CD14-positive monocyte (primary cell): Measurements from ENCODE around the gene ASF1A. TPM values are rescaled to one million over a fixed set of nuclear protein-coding genes. Genes with fewer than 3 reads are reported as not detected.

Experiments used
- DNase-seq, 3 donors: peaks; one replicate each; pipeline ENCODE4 v3.0.0-alpha.2; 2011 to 2022
- H2AFZ ChIP-seq: 2 replicates; pipeline ENCODE4 v1.6.0; 2012; ENCODE audit warnings: mild to moderate bottlenecking, low read depth, low read length, inconsistent platforms; ENCODE audit not compliant: insufficient read depth, poor library complexity, severe bottlenecking
- H3K27ac ChIP-seq, 2 donors: 1 replicate in 1 of 2; 2 replicates in 1 of 2; pipeline ENCODE4 v1.5.1; 2012 to 2013; ENCODE audit warnings: low read length in 2 of 2, control low read depth in 1 of 2, inconsistent platforms in 1 of 2, low read depth in 1 of 2, mild to moderate bottlenecking in 1 of 2
- H3K27me3 ChIP-seq, 2 donors: one replicate each; pipeline versions ENCODE4 v1.6.0 to v1.6.1; 2011 to 2013; ENCODE audit warnings: low read length in 2 of 2; ENCODE audit not compliant: control insufficient read depth in 2 of 2, insufficient read depth in 2 of 2
- H3K36me3 ChIP-seq, 2 donors: replicated peaks in 1 of 2; 1 replicate in 1 of 2; 2 replicates in 1 of 2; pipeline versions ENCODE4 v1.5.1 to v1.6.1; 2012 to 2013; ENCODE audit warnings: low read length in 2 of 2, control low read depth in 1 of 2, inconsistent platforms in 1 of 2, mild to moderate bottlenecking in 1 of 2; ENCODE audit not compliant: insufficient read depth in 2 of 2, control insufficient read depth in 1 of 2
- H3K4me1 ChIP-seq, 2 donors: 1 replicate in 1 of 2; 2 replicates in 1 of 2; pipeline versions ENCODE4 v1.5.1 to v1.6.1; 2012 to 2013; ENCODE audit warnings: low read length in 2 of 2, control low read depth in 1 of 2, inconsistent platforms in 1 of 2, mild to moderate bottlenecking in 1 of 2, moderate library complexity in 1 of 2; ENCODE audit not compliant: insufficient read depth in 2 of 2, control insufficient read depth in 1 of 2
- H3K4me2 ChIP-seq: replicated peaks from 2 replicates; pipeline ENCODE3; 2012; ENCODE audit warnings: low read length, moderate library complexity, mild to moderate bottlenecking; ENCODE audit not compliant: poor library complexity, severe bottlenecking; ENCODE audit errors: extremely low read depth
- H3K4me3 ChIP-seq, 3 experiments: fragments of 200-600 bp in 1 of 3; sonication (generic) in 1 of 3; replicated peaks in 1 of 3; 1 replicate in 2 of 3; 2 replicates in 1 of 3; pipeline ENCODE4 v1.5.1; 2011 to 2013; ENCODE audit warnings: low read length in 3 of 3, mild to moderate bottlenecking in 3 of 3, control low read depth in 2 of 3, low read depth in 2 of 3, inconsistent platforms in 1 of 3, moderate library complexity in 1 of 3
- H3K79me2 ChIP-seq: 2 replicates; pipeline ENCODE4 v1.6.0; 2012; ENCODE audit warnings: mild to moderate bottlenecking, control low read depth, inconsistent platforms, low read length, moderate library complexity; ENCODE audit not compliant: insufficient read depth
- H3K9ac ChIP-seq: 2 replicates; pipeline ENCODE4 v1.6.0; 2017; ENCODE audit warnings: low read length, mild to moderate bottlenecking; ENCODE audit not compliant: insufficient read depth, poor library complexity, severe bottlenecking
- H3K9me3 ChIP-seq, 2 donors: replicated peaks in 1 of 2; 1 replicate in 1 of 2; 2 replicates in 1 of 2; pipeline versions ENCODE4 v1.5.1 to v1.6.1; 2012 to 2013; ENCODE audit warnings: low read length in 2 of 2, control low read depth in 1 of 2; ENCODE audit not compliant: control insufficient read depth in 1 of 2, insufficient read depth in 1 of 2
- H4K20me1 ChIP-seq: 2 replicates; pipeline ENCODE4 v1.6.0; 2012; ENCODE audit warnings: mild to moderate bottlenecking, low read length, control low read depth, moderate library complexity; ENCODE audit not compliant: insufficient read depth
- H3K27ac Mint-ChIP-seq, 7 donors: one replicate each; pipeline ENCODE4 v1.8.0; 2020; ENCODE audit warnings: mild to moderate bottlenecking in 7 of 7, mixed read lengths in 7 of 7, moderate library complexity in 6 of 7, inconsistent platforms in 2 of 7
- H3K27me3 Mint-ChIP-seq, 3 donors: one replicate each; pipeline ENCODE4 v1.8.0; 2021 to 2022; ENCODE audit warnings: low read depth in 3 of 3, mild to moderate bottlenecking in 3 of 3, mixed read lengths in 3 of 3, moderate library complexity in 3 of 3, inconsistent platforms in 1 of 3
- H3K36me3 Mint-ChIP-seq, 2 donors: one replicate each; pipeline ENCODE4 v1.8.0; 2020; ENCODE audit warnings: mixed read lengths in 2 of 2, inconsistent platforms in 1 of 2, mild to moderate bottlenecking in 1 of 2
- H3K4me1 Mint-ChIP-seq: one replicate; pipeline ENCODE4 v1.8.0; 2020; ENCODE audit warnings: mild to moderate bottlenecking, mixed read lengths
- H3K4me3 Mint-ChIP-seq, 2 donors: one replicate each; pipeline ENCODE4 v1.8.0; 2020; ENCODE audit warnings: mild to moderate bottlenecking in 2 of 2, mixed read lengths in 2 of 2, moderate library complexity in 1 of 2
- H3K9me3 Mint-ChIP-seq, 7 donors: one replicate each; pipeline ENCODE4 v1.8.0; 2020 to 2022; ENCODE audit warnings: mixed read lengths in 7 of 7, mild to moderate bottlenecking in 6 of 7, moderate library complexity in 6 of 7, inconsistent platforms in 2 of 7
- whole genome bisulfite sequencing: methylation state at CpG from one replicate; pipeline ENCODE4 v1.1.5; 2013; ENCODE audit warnings: missing lambda C conversion rate; ENCODE audit not compliant: insufficient coverage; 5-methylcytosine and 5-hydroxymethylcytosine counted together
- intact Hi-C, 2 donors: fragments of 100-400 bp; cut with micrococcal nuclease; formaldehyde crosslinking; loops; one replicate each; pipeline versions ENCODE4 v1.15.0 to v1.15.1; 2023
- polyA plus RNA-seq, 3 donors: library from polyadenylated mRNA; depleted of rRNA in 1 of 3; unstranded in 2 of 3; stranded (reverse) in 1 of 3; fragments of 300-500 nt in 2 of 3; fragments of >200 nt in 1 of 3; fragmentation: Illumina TruSeq in 2 of 3; gene quantifications; 1 replicate in 2 of 3; 2 replicates in 1 of 3; pipeline ENCODE4 v1.2.3, GENCODE V29; 2012 to 2021
- TF ChIP-seq, protein P1 (sequence below): fragments of 200-600 bp; IDR thresholded peaks from one replicate; pipeline ENCODE4 v1.8.0; 2022; ENCODE audit warnings: antibody characterized with exemption, mild to moderate bottlenecking

The ASF1A gene
- polyA plus RNA-seq, 3 donors: 3.1 to 14.4 (median 10.5) TPM

DNA sequence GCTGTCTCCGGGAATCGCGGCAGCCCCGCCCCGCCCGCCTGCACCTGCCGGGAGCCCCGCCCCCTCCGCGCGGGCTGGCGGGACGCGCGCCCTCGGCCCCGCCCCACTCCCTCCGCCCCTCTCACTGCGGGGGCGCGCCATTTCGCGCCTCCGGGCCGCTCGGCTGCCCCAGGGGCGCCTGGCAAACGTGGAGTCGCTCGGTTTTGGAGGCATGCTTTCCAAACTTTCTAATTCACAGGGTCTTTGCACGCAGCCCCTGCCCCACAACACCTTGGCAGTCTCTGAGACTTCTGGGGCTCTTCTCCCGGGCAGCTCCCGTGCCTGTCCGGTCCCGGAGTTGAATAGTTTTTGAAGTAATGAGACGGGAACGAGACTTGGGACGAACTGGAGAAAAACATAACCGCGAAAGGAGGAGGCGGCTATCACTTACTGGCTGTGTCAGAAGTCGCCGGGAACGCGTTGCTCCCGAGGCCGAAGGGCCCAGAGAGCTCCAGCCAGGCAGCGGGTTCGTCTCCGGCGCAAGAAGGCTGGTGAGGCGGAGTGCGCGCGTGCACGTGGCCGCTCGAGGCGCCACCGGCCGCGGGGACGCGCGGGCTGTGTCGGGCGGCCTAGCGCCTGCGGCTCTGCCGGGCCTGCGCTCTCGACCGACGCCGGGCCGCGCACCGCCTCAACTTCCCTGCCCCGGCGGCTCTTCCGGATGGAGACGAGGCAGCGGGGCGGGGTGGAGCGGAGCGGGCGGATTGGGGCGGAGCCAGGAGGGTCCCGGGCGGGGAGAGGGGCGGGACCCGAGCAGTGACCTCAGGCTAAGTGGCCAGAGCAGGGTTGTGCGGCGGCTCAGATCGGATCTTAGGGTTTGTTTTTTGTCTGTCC lies 40.7 kb downstream of the ASF1A start, which contains the start of gene MCM9:
TSS of gene MCM9 (minus strand) at position 699 of the 870 bp plus-strand sequence. CDS start 3,436 bp downstream, outside the sequence.
- peaks cover 0 to 4% of the 10 kb centered on the region in 2 donors for H3K9me3 ChIP-seq
- H3K27ac ChIP-seq: peak within 1 kb of the TSS; percentile 93 to 97
- H3K36me3 Mint-ChIP-seq: peaks cover 21 to 29% of the 10 kb centered on the region in 2 donors
- H3K9me3 Mint-ChIP-seq: peaks cover 0 to 13% (median 7%) of the 10 kb centered on the region in 7 donors
- peak within 1 kb of the TSS; percentile 96 to 97 (median 97) for H3K4me3 ChIP-seq
- DNase-seq: peak; percentile 88 to 92 (median 90)
- peaks cover 39% of the 10 kb centered on the region for H3K79me2 ChIP-seq
- H3K4me1 ChIP-seq: peaks cover 5 to 24% of the 10 kb centered on the region in 2 donors
- peaks cover 0 to 2% (median 0%) of the 10 kb centered on the region in 3 donors for H3K27me3 Mint-ChIP-seq
- peak within 1 kb of the TSS; percentile 85 for H3K4me2 ChIP-seq
- H3K9ac ChIP-seq: peak within 1 kb of the TSS; percentile 86
- TF ChIP-seq, protein P1, sequence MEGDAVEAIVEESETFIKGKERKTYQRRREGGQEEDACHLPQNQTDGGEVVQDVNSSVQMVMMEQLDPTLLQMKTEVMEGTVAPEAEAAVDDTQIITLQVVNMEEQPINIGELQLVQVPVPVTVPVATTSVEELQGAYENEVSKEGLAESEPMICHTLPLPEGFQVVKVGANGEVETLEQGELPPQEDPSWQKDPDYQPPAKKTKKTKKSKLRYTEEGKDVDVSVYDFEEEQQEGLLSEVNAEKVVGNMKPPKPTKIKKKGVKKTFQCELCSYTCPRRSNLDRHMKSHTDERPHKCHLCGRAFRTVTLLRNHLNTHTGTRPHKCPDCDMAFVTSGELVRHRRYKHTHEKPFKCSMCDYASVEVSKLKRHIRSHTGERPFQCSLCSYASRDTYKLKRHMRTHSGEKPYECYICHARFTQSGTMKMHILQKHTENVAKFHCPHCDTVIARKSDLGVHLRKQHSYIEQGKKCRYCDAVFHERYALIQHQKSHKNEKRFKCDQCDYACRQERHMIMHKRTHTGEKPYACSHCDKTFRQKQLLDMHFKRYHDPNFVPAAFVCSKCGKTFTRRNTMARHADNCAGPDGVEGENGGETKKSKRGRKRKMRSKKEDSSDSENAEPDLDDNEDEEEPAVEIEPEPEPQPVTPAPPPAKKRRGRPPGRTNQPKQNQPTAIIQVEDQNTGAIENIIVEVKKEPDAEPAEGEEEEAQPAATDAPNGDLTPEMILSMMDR: no peak
- WGBS: under 1% methylated on average over 87 of the region's 95 CpGs
- no peaks in the 10 kb centered on the region for H3K27me3 ChIP-seq
- H3K4me3 Mint-ChIP-seq: peak within 1 kb of the TSS; percentile 88 to 95
- peaks cover 12 to 27% of the 10 kb centered on the region in 2 donors for H3K36me3 ChIP-seq
- peaks cover 9% of the 10 kb centered on the region for H4K20me1 ChIP-seq
- H3K27ac Mint-ChIP-seq: peak within 1 kb of the TSS; percentile 89 to 95 (median 93)
- peak within 1 kb of the TSS; percentile 98 for H2AFZ ChIP-seq
- intact Hi-C loops: loop anchor here (2.0 to 5.0 kb wide), 2 partner anchors 40 to 42 kb away; partner anchors contain the start of gene ASF1A (in 2 of the 2)
- H3K4me1 Mint-ChIP-seq: peaks cover 29% of the 10 kb centered on the region

DNA sequence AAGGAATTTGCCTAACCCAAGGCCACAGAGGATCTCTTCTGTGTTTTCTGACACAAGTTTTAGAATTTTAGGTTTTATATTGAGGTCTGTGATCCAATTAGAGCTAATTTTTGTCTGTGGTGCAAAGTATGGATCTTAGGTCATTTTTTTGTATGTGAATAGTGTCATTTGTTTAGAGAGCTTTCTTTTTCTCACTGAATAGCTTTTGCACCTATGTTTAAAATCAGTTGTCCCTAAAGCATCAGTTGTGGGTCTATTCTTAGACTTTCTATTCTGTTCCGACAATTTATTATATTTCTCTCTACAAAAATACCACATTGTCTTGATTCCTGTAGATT lies 41.3 kb downstream of the ASF1A start:
- H3K27ac Mint-ChIP-seq: peak overlapping the region; percentile 80 to 90 (median 89)
- peak overlapping the region; percentile 88 to 92 for H3K4me3 Mint-ChIP-seq
- peaks cover 0 to 2% (median 0%) of the 10 kb centered on the region in 3 donors for H3K27me3 Mint-ChIP-seq
- H3K36me3 ChIP-seq: peaks cover 12 to 26% of the 10 kb centered on the region in 2 donors
- H3K79me2 ChIP-seq: peaks cover 39% of the 10 kb centered on the region
- H3K4me3 ChIP-seq: peak overlapping the region; percentile 62 to 97 (median 97)
- H3K9me3 Mint-ChIP-seq: peaks cover 0 to 14% (median 8%) of the 10 kb centered on the region in 7 donors
- no peaks in the 10 kb centered on the region for H3K27me3 ChIP-seq
- H4K20me1 ChIP-seq: peaks cover 9% of the 10 kb centered on the region
- H3K9ac ChIP-seq: peak overlapping the region; percentile 86
- peaks cover 18 to 28% of the 10 kb centered on the region in 2 donors for H3K36me3 Mint-ChIP-seq
- peaks cover 0 to 4% of the 10 kb centered on the region in 2 donors for H3K9me3 ChIP-seq
- H3K4me1 Mint-ChIP-seq: peaks cover 29% of the 10 kb centered on the region
- H3K4me1 ChIP-seq: peaks cover 5 to 24% of the 10 kb centered on the region in 2 donors
- no peak for DNase-seq
- intact Hi-C loops: loop anchor here in 1 of 2 donors (2.0 kb wide), 1 partner anchor 40 kb away; the partner anchor contains the start of gene ASF1A
- TF ChIP-seq, protein P1: no peak
- 0% methylated on average over 1 of the region's 1 CpG for WGBS
- H3K4me2 ChIP-seq: peak overlapping the region; percentile 85
- peak overlapping the region; percentile 93 to 97 for H3K27ac ChIP-seq
- peak overlapping the region; percentile 98 for H2AFZ ChIP-seq
